ENCODE results near the gene CNOT9.

The CNOT9 gene

GRCh38 chr2:218576854-218577253, 8.2 kb downstream of the CNOT9 start:
- in situ Hi-C loops (cut with HindIII; ENCODE audit: low sequenced_read_pairs) = no loop called here

GRCh38 chr2:218577482-218578220, 9.0 kb downstream of the CNOT9 start:
- in situ Hi-C loops (cut with HindIII; ENCODE audit: low sequenced_read_pairs) = no loop called here

DNA sequence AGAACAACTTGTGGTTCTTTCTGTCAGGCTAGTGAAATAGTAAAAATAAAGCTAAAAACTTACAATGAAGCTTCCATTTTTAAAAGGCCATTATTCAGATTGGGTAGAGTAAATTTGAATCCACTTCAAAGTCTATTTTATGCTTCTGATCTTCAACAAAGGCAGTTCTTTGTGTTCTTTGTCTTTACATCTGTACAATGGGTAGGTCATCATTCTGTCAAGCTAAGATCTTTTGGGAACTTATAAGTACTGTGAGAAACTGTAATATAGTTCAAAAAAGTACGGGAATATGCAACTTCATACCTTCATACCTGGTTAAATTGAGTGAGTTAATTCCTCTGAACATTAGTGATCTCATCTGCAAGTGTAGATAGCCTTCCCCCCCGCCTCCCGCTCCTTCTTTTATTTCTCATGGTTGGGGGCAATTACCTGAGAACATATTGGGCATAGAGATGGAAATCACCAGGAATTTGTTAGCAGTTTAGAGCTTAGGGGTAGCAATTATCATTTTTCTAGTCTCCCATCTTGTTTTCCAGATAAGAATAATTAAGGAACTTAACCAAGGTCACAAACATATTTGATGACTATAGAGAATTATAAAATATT, 9.7 kb downstream of the CNOT9 start:
- in situ Hi-C loops (cut with HindIII; ENCODE audit: low sequenced_read_pairs) = no loop called here

- in situ Hi-C loops (cut with HindIII; ENCODE audit: low sequenced_read_pairs) = no loop called here
These were observed 13.4 kb downstream of the CNOT9 start for GRCh38 chr2:218582076-218582475.

GRCh38 chr2:218583983-218584850, 15.6 kb downstream of the CNOT9 start:
- in situ Hi-C loops (cut with HindIII; ENCODE audit: low sequenced_read_pairs) = no loop called here

DNA sequence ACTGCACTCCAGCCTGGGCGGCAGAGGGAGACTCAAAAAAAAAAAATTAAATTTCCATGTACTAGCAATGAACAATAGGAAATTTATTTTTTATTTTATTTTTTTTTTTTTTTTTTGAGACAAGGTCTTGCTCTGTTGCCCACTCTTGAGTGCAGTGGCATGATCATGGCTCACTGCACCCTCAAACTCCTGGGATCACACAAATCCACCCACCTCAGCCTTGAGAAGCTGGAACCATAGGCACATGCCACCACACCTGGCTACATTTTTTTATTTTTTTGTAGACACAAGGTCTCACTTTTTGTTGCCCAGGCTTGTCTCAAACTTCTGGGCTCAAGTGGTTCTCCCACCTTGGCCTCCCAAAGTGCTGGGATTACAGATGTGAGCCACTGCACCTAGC, 16.9 kb downstream of the CNOT9 start:
- in situ Hi-C loops (cut with HindIII; ENCODE audit: low sequenced_read_pairs) = no loop called here

GRCh38 chr2:218605432-218605831, 36.8 kb downstream of the CNOT9 start:
- in situ Hi-C loops (cut with HindIII; ENCODE audit: low sequenced_read_pairs) = no loop called here

DNA sequence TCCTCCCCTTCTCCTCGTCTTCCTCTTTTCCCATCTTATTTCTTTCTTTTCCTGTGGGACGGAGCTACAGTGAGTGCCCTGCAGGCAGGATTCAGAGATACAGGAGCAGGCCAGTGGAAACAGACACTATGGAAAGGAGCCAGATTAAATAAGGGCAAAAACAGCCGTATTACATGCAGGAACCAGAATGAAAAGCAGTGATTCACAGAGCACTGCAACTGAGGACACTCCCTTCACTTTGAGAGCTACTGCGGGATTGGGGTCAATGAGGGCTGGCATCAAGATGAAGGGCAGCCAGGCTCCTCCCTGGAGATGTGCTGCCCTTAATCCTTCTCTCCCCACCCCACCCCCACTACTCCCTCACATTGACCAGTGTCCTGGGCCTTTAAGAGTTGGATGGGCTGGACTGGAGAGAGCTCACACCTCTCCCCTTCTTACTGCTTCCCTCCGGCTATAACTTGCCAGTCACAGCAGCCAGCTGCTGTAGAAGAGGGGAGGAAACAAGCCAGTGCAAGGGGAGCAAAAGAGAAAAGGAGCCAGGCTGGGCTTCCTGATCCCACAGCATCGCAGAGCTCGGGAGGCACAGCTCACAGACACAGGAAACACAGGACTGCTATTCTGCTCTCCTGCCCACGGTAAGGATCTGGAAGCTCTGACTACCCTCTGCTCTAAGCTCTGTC, 38.9 kb downstream of the CNOT9 start, which contains the start of gene PLCD4:
PLCD4 (plus strand) TSS at position 464 of the 680 bp plus-strand sequence. CDS start 7,841 bp downstream, outside the sequence.
- in situ Hi-C loops (cut with HindIII; ENCODE audit: low sequenced_read_pairs) = no loop called here

DNA sequence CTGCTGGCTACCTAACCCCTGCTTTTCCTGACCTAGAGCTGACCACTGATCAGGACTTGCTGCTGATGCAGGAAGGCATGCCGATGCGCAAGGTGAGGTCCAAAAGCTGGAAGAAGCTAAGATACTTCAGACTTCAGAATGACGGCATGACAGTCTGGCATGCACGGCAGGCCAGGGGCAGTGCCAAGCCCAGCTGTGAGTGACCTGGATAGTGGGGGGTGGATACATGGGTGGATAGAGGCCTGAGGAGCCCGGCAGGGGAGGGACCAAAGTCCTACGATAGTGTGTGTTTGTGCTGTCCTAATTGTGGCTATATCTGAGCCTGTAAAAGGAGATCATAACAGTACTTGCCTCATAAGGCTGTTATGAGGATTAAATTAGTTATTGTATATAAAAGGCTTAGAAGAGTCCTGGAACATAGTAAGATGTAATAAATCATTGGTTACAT, 47.3 kb downstream of the CNOT9 start:
- in situ Hi-C loops (cut with HindIII; ENCODE audit: low sequenced_read_pairs) = no loop called here

- in situ Hi-C loops (cut with HindIII; ENCODE audit: low sequenced_read_pairs) = no loop called here
These were observed 49.6 kb downstream of the CNOT9 start for GRCh38 chr2:218618102-218618860.

- in situ Hi-C loops (cut with HindIII; ENCODE audit: low sequenced_read_pairs) = no loop called here
These were observed 52.4 kb downstream of the CNOT9 start for GRCh38 chr2:218621007-218621406.

DNA sequence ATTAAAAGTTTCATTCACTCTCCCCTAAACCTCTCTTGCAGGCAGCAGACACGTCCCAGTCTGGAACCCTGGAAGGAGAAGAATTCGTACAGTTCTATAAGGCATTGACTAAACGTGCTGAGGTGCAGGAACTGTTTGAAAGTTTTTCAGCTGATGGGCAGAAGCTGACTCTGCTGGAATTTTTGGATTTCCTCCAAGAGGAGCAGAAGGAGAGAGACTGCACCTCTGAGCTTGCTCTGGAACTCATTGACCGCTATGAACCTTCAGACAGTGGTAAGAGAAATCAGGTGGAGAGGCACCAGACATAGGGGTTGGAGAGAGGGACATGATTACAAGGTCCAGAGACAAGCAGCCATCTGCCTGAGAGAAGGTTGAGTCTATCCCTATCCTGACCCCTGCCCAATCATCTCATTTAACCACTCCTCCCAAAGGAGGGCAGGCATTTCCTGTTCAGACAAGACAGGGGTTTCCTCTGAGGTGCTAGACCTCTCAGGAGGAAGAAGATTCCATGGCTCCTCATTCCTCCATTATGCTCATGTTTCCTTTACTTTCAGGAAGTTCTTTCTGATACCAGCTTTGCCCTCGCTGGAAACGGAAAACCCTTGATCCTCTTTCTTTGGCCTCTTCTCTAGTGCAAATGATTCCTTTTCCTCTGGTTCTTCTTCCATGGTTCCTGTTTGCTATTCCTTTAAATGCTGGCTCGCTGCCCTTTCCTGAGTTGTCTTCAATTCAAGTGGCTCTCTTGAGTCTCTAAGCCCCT, 54.1 kb downstream of the CNOT9 start:
- in situ Hi-C loops (cut with HindIII; ENCODE audit: low sequenced_read_pairs) = no loop called here

DNA sequence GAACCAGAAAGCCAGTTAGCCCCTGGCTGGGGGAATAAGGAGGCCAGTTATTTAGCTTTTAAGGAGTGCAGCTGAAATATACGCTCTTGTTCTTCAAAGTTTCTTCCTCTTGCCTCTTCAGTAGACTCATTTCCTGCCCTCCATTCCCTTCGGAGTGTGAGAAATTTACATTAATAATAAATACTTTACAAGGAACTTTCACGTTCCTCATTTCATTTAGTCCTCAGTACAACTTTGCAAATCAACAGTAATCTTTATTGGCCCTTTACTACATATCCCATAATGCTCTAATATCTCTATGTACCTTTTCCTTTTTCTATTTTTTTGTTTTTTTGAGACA, 54.7 kb downstream of the CNOT9 start:
- in situ Hi-C loops (cut with HindIII; ENCODE audit: low sequenced_read_pairs) = no loop called here

DNA sequence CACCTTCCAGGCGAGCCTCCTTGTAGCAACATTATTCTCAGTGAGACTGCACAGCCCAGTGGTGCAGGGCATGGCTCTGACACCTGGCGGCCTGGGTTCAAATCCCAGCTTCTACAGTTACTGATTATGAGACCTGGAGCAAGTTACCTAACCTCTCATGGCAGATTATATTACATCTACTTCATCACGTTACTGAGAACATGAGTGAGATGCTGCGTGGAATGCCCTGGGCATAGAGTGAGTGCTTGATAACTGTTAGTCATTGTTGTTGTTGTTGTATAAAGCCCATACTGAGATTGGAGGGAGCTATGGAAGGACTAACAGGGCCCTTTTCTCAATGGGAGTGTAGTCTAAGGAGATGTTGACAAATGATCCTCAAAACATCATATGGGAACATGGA, 57.7 kb downstream of the CNOT9 start:
- in situ Hi-C loops (cut with HindIII; ENCODE audit: low sequenced_read_pairs) = no loop called here

DNA sequence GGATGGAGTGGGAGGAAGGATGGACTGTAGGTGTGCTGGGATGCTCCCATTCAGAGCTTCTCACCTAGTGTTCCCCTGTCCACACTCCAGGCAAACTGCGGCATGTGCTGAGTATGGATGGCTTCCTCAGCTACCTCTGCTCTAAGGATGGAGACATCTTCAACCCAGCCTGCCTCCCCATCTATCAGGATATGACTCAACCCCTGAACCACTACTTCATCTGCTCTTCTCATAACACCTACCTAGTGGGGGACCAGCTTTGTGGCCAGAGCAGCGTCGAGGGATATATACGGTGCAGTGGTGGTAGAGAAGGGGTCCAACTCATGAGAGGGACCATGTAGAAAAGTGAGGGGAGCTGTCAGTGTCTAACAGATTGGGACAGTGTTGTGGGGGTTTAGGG, 59.3 kb downstream of the CNOT9 start:
- in situ Hi-C loops (cut with HindIII; ENCODE audit: low sequenced_read_pairs) = no loop called here

DNA sequence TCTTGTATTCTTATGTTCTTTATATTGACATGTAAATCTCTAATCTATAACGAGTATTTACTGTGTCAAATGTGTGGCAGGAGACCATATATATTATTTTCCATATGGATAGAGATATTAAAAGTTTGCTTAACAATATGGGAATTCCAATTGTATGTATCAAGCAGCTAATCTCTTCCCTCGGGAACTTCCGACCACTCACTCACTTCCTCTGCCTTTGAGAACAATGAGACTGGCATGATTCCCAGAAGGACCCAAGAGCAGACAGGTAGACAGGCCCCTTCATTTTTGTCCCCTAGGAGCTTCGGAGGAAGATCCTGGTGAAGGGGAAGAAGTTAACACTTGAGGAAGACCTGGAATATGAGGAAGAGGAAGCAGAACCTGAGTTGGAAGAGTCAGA, 63.2 kb downstream of the CNOT9 start:
- in situ Hi-C loops (cut with HindIII; ENCODE audit: low sequenced_read_pairs) = no loop called here

GRCh38 chr2:218635719-218636118, 67.1 kb downstream of the CNOT9 start:
- in situ Hi-C loops (cut with HindIII; ENCODE audit: low sequenced_read_pairs) = no loop called here

DNA sequence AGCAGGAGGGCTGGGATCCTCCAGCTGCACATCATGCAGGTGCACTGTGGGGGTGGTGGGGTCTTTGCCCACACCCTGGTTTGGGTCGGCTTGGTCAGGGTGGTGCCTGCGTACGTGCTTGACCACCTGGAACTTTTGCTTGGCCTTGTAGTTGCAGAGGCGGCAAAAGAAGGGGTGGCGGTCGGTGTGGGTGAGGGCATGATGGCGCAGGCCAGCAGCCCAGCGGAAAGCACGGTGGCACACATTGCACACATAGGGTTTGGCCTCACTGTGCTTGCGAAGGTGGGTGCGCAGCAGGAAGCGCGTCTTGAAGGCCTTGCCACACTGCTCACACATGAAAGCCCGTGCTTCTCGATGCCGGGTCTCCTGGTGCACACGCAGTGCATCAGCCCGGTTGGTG, 69.7 kb downstream of the CNOT9 start:
- in situ Hi-C loops (cut with HindIII; ENCODE audit: low sequenced_read_pairs) = no loop called here

- in situ Hi-C loops (cut with HindIII; ENCODE audit: low sequenced_read_pairs) = no loop called here
These were observed 73.5 kb downstream of the CNOT9 start for GRCh38 chr2:218642121-218642656.
